Fibroblast of pulmonary artery (primary cell): Measurements from ENCODE around the gene MBP.

ENCODE experiments used
- DNase-seq: peaks from one replicate; pipeline ENCODE4 v3.0.0-alpha.2; 2010; ENCODE audit warnings: low read depth
- H3K4me3 ChIP-seq: replicated peaks from 2 replicates; pipeline ENCODE4 v1.5.1; 2011; ENCODE audit warnings: low read depth, mild to moderate bottlenecking, control low read depth, low read length, moderate library complexity
- CTCF ChIP-seq: IDR thresholded peaks from 2 replicates; pipeline ENCODE4 v1.5.1; 2011; ENCODE audit warnings: mild to moderate bottlenecking, control low read depth, low read length, inconsistent platforms; ENCODE audit errors: missing control alignments

The MBP gene

GRCh38 chr18:77049938-77050337 lies 82.6 kb downstream of the MBP start:
- TF ChIP-seq CTCF: no peak
- DNase-seq: no peak
- H3K4me3 ChIP-seq: no peak overlapping the region

- DNase-seq: no peak
- TF ChIP-seq CTCF: no peak
- no peak overlapping the region for H3K4me3 ChIP-seq
Observed at GRCh38 chr18:77047803-77048419, 84.7 kb downstream of the MBP start.

- no peak overlapping the region for H3K4me3 ChIP-seq
- TF ChIP-seq CTCF: no peak
- no peak for DNase-seq
Observed at GRCh38 chr18:77046994-77047393, 85.6 kb downstream of the MBP start.

GRCh38 chr18:77046409-77046808 lies 86.2 kb downstream of the MBP start:
- no peak for DNase-seq
- no peak for TF ChIP-seq CTCF
- no peak overlapping the region for H3K4me3 ChIP-seq

GRCh38 chr18:77045677-77046076 lies 86.9 kb downstream of the MBP start:
- no peak overlapping the region for H3K4me3 ChIP-seq
- no peak for TF ChIP-seq CTCF
- DNase-seq: no peak

- no peak for DNase-seq
- TF ChIP-seq CTCF: no peak
- H3K4me3 ChIP-seq: no peak overlapping the region
Observed at GRCh38 chr18:77044866-77045664, 87.5 kb downstream of the MBP start.
